ENCODE measurements around the gene KLHL24.
A peak's percentile ranks its signal among the peaks of the same experiment; 100 is the strongest.
"Not testable (repeated sequence)": the region's sequence is repeated elsewhere in the genome, so short reads cannot be mapped to it uniquely, and the experiment has no call there.

KLHL24 gene

DNA sequence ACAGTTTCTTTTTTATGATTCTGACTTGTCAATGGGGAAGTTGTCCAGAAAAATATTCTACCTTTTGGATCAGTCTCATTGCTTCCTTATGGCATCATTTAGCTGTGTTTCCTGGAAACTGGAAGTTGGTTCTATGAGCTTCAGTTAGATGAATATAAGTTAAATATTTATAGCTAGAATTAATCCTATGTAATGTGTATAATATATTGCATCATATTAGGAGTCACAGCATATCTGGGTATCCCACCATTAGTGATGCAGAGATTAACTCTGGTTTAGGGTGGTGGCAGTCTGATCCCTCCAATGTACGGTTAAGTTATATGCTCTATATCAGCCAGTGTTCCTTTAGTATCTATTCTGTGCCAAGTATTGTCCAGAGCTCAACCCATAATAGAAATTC, 19.3 kb downstream of the KLHL24 start:
- no peaks in the 10 kb centered on the region for H3K4me1 ChIP-seq (ENCODE audit: insufficient read depth, low read length)
- H3K4me3 ChIP-seq (ENCODE audit: low read length) = no peak overlapping the region
- no peak overlapping the region for H3K9ac ChIP-seq (ENCODE audit: low read depth, low read length)
- 90% methylated on average over 1 of the region's 1 CpG for WGBS
- H3K9me3 ChIP-seq (ENCODE audit: insufficient read depth, low read depth, low read length) = peaks cover 50% of the 10 kb centered on the region
- peaks cover 56% of the 10 kb centered on the region for H3K36me3 ChIP-seq (ENCODE audit: insufficient read depth, low read length)
- no peaks in the 10 kb centered on the region for H3K27me3 ChIP-seq (ENCODE audit: insufficient read depth, low read length)
- H3K27ac ChIP-seq (ENCODE audit: low read depth, low read length) = no peak overlapping the region

GRCh38 chr3:183662099-183662498, 26.7 kb downstream of the KLHL24 start:
- Histone ChIP-seq H3K9me3 (ENCODE audit: insufficient read depth, low read depth, low read length) (0 out of 2 replicates have a peak, but pooled peaks cover under 1% of the 10 kb centered on the region), H3K27ac (ENCODE audit: low read depth, low read length) (no peak overlapping the region), H3K4me1 (ENCODE audit: insufficient read depth, low read length) (no peaks in the 10 kb centered on the region), H3K9ac (ENCODE audit: low read depth, low read length) (no peak overlapping the region), H3K36me3 (ENCODE audit: insufficient read depth, low read length) (peaks cover 31% of the 10 kb centered on the region), H3K4me3 (ENCODE audit: low read length) (no peak overlapping the region), H3K27me3 (ENCODE audit: insufficient read depth, low read length) (no peaks in the 10 kb centered on the region)
- 99% methylated on average over 3 of the region's 3 CpGs for WGBS

GRCh38 chr3:183664913-183665381, 29.5 kb downstream of the KLHL24 start:
- H3K27ac ChIP-seq (ENCODE audit: low read depth, low read length) = no peak overlapping the region
- H3K9me3 ChIP-seq (ENCODE audit: insufficient read depth, low read depth, low read length) = peaks cover 3% of the 10 kb centered on the region; the same call in 1 of the 2 replicates
- H3K4me1 ChIP-seq (ENCODE audit: insufficient read depth, low read length) = no peaks in the 10 kb centered on the region
- H3K36me3 ChIP-seq (ENCODE audit: insufficient read depth, low read length) = peaks cover 47% of the 10 kb centered on the region
- no peak overlapping the region for H3K9ac ChIP-seq (ENCODE audit: low read depth, low read length)
- no peaks in the 10 kb centered on the region for H3K27me3 ChIP-seq (ENCODE audit: insufficient read depth, low read length)
- H3K4me3 ChIP-seq (ENCODE audit: low read length) = no peak overlapping the region
- WGBS = 99% methylated on average over 3 of the region's 3 CpGs

DNA sequence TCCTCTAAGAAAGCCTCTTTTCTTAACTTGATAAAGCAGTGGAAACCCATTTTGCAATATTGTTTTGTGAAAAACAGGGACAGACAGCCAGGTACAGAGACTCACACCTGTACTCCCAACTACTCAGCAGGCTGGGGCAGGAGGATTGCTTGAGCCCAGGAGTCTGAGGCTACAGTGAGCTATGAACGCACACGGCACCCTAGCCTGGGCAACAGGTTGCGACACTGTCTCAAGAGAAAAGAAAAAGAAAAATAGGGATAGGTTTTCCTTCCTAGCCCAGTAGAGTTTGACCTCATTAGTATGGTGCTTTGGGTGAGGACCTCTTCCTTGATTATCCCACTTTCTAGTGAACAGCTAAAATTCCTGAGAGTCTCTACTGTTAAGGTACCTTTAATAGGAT, 44.6 kb downstream of the KLHL24 start:
- Histone ChIP-seq H3K9ac (ENCODE audit: low read depth, low read length) (no peak overlapping the region), H3K27me3 (ENCODE audit: insufficient read depth, low read length) (no peaks in the 10 kb centered on the region), H3K36me3 (ENCODE audit: insufficient read depth, low read length) (peaks cover 10% of the 10 kb centered on the region), H3K4me3 (ENCODE audit: low read length) (no peak overlapping the region), H3K9me3 (ENCODE audit: insufficient read depth, low read depth, low read length) (no peaks in the 10 kb centered on the region), H3K4me1 (ENCODE audit: insufficient read depth, low read length) (no peaks in the 10 kb centered on the region), H3K27ac (ENCODE audit: low read depth, low read length) (no peak overlapping the region)
- WGBS = 89% methylated on average over 3 of the region's 3 CpGs

- Histone ChIP-seq H3K4me1 (ENCODE audit: insufficient read depth, low read length) (no peaks in the 10 kb centered on the region), H3K4me3 (ENCODE audit: low read length) (no peak overlapping the region), H3K36me3 (ENCODE audit: insufficient read depth, low read length) (no peaks in the 10 kb centered on the region), H3K27ac (ENCODE audit: low read depth, low read length) (no peak overlapping the region), H3K9ac (ENCODE audit: low read depth, low read length) (no peak overlapping the region), H3K9me3 (ENCODE audit: insufficient read depth, low read depth, low read length) (no peaks in the 10 kb centered on the region), H3K27me3 (ENCODE audit: insufficient read depth, low read length) (no peaks in the 10 kb centered on the region)
- 93% methylated on average over 6 of the region's 6 CpGs for WGBS
These were observed 52.3 kb downstream of the KLHL24 start for GRCh38 chr3:183687705-183688104.

DNA sequence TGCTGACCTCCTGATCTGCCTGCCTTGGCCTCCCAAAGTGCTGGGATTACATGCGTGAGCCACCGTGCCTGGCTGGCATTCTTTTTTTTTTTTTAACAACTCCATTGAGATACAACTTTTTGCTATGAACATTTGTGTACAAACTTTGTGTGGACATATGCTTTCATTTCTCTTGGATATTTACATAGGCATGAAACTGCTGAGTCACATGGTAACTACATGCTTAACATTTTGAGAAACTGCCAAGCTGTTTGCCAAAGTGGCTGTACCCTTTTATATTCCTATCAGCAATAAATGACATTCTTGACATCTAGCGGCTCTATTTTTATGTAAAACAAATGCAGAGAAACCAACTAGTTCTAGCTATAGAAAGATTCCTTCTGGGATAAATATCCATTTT, 53.5 kb downstream of the KLHL24 start:
- Histone ChIP-seq H3K27ac (ENCODE audit: low read depth, low read length) (no peak overlapping the region), H3K4me1 (ENCODE audit: insufficient read depth, low read length) (no peaks in the 10 kb centered on the region), H3K9ac (ENCODE audit: low read depth, low read length) (no peak overlapping the region), H3K9me3 (ENCODE audit: insufficient read depth, low read depth, low read length) (no peaks in the 10 kb centered on the region), H3K27me3 (ENCODE audit: insufficient read depth, low read length) (no peaks in the 10 kb centered on the region), H3K36me3 (ENCODE audit: insufficient read depth, low read length) (no peaks in the 10 kb centered on the region), H3K4me3 (ENCODE audit: low read length) (no peak overlapping the region)
- 96% methylated on average over 3 of the region's 3 CpGs for WGBS

DNA sequence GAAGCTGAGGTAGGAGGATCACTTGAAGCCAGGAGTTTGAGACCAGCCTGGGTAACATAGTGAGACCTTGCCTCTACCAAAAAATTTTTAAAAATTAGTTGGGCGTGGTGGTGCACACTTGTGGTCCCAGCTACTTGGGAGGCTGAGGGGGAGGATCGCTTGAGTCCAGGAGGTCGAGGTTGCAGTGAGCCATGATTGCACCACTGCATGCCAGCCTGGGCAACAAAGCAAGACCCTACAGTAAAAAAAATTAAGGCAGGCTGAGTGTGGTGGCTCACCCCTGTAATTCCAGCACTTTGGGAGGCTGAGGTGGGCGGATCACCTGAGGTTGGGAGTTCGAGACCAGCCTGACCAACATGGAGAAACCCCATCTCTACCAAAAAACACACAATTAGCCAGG, 54.2 kb downstream of the KLHL24 start:
- not testable (repeated sequence) for H3K27ac ChIP-seq (ENCODE audit: low read depth, low read length)

DNA sequence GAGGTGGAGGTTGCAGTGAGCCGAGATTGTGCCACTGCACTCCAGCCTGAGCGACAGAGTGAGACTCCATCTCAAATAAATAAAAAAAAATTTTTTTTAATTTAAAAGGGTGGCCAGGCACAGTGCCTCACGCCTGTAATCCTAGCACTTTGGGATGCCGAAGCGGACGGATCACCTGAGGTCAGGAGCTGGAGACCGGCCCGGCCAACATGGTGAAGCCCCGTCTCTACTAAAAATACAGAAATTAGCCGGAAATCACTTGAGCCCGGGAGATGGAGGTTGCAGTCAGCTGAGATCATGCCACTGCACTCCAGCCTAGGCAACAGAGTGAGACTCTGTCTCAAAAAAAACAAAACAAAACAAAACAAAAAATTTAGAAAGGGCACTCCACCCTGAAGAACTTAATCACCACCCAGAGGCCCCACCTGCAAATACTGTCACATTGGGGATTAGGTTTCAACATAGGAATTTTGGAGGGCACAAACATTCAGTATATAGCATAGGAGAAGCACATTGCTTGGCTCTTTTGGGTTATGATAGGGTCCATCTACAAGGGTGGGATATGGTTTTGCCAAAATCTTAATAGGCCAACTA, 55.1 kb downstream of the KLHL24 start:
- H3K36me3 ChIP-seq (ENCODE audit: insufficient read depth, low read length) = no peaks in the 10 kb centered on the region
- H3K27ac ChIP-seq (ENCODE audit: low read depth, low read length) = no peak overlapping the region
- no peak overlapping the region for H3K4me3 ChIP-seq (ENCODE audit: low read length)
- no peak overlapping the region for H3K9ac ChIP-seq (ENCODE audit: low read depth, low read length)
- WGBS = 96% methylated on average over 10 of the region's 11 CpGs
- H3K27me3 ChIP-seq (ENCODE audit: insufficient read depth, low read length) = no peaks in the 10 kb centered on the region
- H3K4me1 ChIP-seq (ENCODE audit: insufficient read depth, low read length) = no peaks in the 10 kb centered on the region
- no peaks in the 10 kb centered on the region for H3K9me3 ChIP-seq (ENCODE audit: insufficient read depth, low read depth, low read length)

More for the DNA sequence above, 54.2 kb downstream of the KLHL24 start:
- H3K27me3 ChIP-seq (ENCODE audit: insufficient read depth, low read length); H3K36me3 ChIP-seq (ENCODE audit: insufficient read depth, low read length); H3K9me3 ChIP-seq (ENCODE audit: insufficient read depth, low read depth, low read length); H3K9ac ChIP-seq (ENCODE audit: low read depth, low read length); H3K4me1 ChIP-seq (ENCODE audit: insufficient read depth, low read length); H3K4me3 ChIP-seq (ENCODE audit: low read length): not testable (repeated sequence)
- WGBS = 95% methylated on average over 5 of the region's 5 CpGs

DNA sequence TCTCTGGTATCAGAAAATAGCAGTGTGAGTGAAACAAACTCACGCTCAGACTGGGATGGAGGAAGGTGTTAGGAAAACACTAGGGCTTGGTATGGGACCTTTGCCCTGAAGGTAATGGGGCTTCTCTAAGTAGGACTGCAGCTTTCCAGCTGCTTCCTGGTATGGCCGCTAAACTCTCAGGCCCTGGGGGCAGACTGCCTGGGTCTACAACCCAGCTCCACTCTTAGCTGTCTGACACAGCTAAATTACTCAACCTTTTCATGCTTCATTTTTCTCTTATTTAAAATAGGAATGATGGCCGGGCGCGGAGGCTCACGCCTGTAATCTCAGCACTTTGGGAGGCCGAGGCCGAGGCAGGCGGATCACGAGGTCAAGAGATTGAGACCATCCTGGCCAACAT, 57.0 kb downstream of the KLHL24 start:
- Histone ChIP-seq H3K9ac (ENCODE audit: low read depth, low read length) (no peak overlapping the region), H3K27me3 (ENCODE audit: insufficient read depth, low read length) (no peaks in the 10 kb centered on the region), H3K27ac (ENCODE audit: low read depth, low read length) (no peak overlapping the region), H3K9me3 (ENCODE audit: insufficient read depth, low read depth, low read length) (no peaks in the 10 kb centered on the region), H3K36me3 (ENCODE audit: insufficient read depth, low read length) (no peaks in the 10 kb centered on the region), H3K4me1 (ENCODE audit: insufficient read depth, low read length) (no peaks in the 10 kb centered on the region), H3K4me3 (ENCODE audit: low read length) (no peak overlapping the region)
- WGBS = 94% methylated on average over 10 of the region's 10 CpGs

DNA sequence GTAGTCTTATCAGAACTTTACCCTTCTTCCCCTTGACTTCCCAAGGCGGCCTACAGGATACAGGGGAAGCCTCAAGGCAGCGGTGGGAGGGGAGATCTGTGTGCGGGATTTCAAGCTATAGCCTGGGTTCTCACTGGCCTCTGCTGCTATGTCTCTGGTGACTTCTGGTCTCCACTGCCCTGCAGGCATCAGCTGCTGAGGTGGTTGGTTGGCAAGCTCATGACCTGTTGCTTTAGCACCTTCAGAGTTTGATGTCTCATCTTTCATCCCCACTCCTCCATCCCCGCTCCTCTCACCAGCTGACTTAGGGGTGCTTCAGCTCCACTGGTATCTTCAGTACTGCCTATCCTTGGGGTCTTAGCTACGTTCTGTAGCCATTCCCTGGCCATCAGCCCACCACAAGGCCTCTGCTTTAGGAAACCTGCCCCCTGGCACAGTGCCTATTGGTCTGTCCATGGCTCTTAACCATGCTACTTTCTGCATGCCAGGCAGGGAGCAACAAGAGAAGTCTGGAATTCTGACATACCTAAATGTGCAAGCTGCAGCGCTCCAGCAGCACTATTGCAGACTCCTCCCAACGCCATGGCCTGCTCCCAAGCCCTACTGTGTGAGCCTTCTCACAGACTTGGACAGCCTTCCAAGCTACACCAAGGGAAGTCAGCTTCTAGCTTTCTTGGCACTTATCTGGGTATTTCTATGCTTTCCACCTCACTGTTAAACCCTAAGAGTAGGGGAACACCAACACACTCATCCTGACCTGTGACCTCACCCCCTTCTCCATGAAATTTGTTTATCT, 60.3 kb downstream of the KLHL24 start:
- H3K4me3 ChIP-seq (ENCODE audit: low read length) = no peak overlapping the region
- no peaks in the 10 kb centered on the region for H3K27me3 ChIP-seq (ENCODE audit: insufficient read depth, low read length)
- WGBS = 93% methylated on average over 7 of the region's 7 CpGs
- no peaks in the 10 kb centered on the region for H3K36me3 ChIP-seq (ENCODE audit: insufficient read depth, low read length)
- H3K9ac ChIP-seq (ENCODE audit: low read depth, low read length) = no peak overlapping the region
- H3K27ac ChIP-seq (ENCODE audit: low read depth, low read length) = no peak overlapping the region
- H3K9me3 ChIP-seq (ENCODE audit: insufficient read depth, low read depth, low read length) = no peaks in the 10 kb centered on the region
- H3K4me1 ChIP-seq (ENCODE audit: insufficient read depth, low read length) = peaks cover 12% of the 10 kb centered on the region

DNA sequence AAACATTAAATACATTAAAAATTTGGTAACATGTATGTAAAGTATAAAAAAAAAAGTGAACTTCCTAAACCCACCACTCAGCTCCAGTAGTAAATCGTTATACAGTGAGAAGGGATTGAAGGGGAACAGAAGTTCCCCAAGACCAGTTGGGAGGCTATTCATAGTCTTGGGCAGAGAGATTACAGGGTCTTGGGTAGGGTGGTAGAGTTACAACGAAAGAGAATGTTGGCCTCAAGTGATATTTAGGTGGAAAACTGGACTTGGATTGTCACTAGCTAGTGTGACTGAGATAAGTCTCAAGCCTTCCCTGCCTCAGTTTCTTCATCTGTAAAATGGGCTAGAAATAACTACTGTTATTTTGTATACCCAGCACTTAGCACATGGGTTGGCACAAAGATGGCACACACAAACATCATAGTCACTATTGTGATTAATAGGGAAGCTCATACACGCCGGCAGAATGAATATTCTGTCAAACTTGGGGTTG, 61.7 kb downstream of the KLHL24 start:
- no peaks in the 10 kb centered on the region for H3K9me3 ChIP-seq (ENCODE audit: insufficient read depth, low read depth, low read length)
- no peak overlapping the region for H3K27ac ChIP-seq (ENCODE audit: low read depth, low read length)
- H3K36me3 ChIP-seq (ENCODE audit: insufficient read depth, low read length) = no peaks in the 10 kb centered on the region
- 45% methylated on average over 4 of the region's 4 CpGs for WGBS
- no peaks in the 10 kb centered on the region for H3K27me3 ChIP-seq (ENCODE audit: insufficient read depth, low read length)
- no peak overlapping the region for H3K9ac ChIP-seq (ENCODE audit: low read depth, low read length)
- H3K4me3 ChIP-seq (ENCODE audit: low read length) = peak overlapping the region; percentile 79
- peaks cover 12% of the 10 kb centered on the region for H3K4me1 ChIP-seq (ENCODE audit: insufficient read depth, low read length)
